Measurements from ENCODE around the gene UCK1.

The UCK1 gene

GRCh38 chr9:131475111-131475955 is 55.7 kb downstream of the UCK1 start:
- no peak for DNase-seq

GRCh38 chr9:131474711-131475110 is 56.4 kb downstream of the UCK1 start:
- no peak for DNase-seq

GRCh38 chr9:131473891-131474290 is 57.2 kb downstream of the UCK1 start:
- DNase-seq = no peak
